Epidermal melanocyte (primary cell): ENCODE data around the gene GMNN.

Experiments
- DNase-seq: peaks from one replicate; pipeline ENCODE4 v3.0.0; 2011; ENCODE audit warnings: low spot score; ENCODE audit not compliant: insufficient read length

The GMNN gene

GRCh38 chr6:24802271-24803059, 27.7 kb downstream of the GMNN start:
- DNase-seq = no peak

DNA sequence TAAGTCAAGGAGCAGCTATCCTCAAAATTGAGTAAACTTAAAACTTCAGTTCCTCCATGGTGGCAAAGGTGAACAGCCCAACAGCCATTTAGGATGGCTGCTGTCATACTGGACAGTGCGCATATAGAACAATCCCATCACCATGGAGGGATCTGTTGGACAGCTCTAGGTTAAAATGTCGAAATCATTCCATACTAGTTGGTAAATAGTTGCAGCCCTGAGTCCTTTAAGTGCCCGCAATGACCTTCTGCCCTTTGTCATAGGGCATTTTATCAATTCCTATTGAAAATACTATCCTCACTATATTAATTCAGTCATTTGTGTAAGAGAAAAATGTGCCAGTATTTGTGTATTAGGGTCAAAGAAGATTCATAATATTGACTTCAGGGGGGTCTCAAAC, 32.8 kb downstream of the GMNN start:
- DNase-seq = no peak

DNA sequence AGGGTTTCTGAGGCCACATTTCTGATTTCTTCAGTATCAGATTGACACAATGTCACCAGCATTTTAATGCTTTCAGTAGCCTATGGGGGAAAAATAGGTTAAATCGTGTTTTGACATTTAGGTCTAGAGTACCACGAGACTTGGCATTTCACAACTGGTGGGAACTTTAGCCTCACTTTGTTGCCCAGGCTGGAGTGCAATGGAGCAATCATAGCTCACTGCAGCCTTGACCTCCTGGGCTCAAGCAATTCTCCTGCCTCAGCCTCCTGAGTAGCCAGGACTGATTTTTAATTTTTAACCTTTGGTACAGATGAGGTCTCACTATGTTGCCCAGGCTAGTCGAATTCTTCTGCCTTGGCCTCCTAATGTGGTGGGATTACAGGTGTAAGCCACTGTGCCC, 35.0 kb downstream of the GMNN start:
- no peak for DNase-seq

GRCh38 chr6:24818346-24818745, 43.6 kb downstream of the GMNN start:
- no peak for DNase-seq

GRCh38 chr6:24821860-24822444, 47.2 kb downstream of the GMNN start:
- DNase-seq = no peak

DNA sequence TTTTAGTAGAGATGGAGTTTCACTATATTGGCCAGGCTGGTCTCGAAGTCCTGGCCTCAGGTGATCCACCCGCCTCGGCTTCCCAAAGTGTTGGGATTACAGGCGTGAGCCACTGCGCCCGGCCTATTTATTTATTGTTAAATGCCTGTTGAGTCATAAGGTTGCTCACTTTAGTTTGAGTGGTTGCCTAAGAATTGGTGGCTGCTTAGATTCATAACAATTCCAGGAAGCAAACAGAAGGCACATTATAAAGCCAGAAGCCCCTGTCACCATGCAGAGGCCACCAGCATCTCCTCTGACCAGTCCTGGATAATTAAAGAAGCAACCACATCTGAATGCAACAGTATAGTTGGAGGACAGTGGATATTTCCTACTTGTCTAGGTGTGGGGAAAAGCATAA, 48.0 kb downstream of the GMNN start:
- DNase-seq = no peak

GRCh38 chr6:24823185-24823584, 48.4 kb downstream of the GMNN start:
- DNase-seq = no peak

- no peak for DNase-seq
Measured at GRCh38 chr6:24824142-24824938, 49.6 kb downstream of the GMNN start.

DNA sequence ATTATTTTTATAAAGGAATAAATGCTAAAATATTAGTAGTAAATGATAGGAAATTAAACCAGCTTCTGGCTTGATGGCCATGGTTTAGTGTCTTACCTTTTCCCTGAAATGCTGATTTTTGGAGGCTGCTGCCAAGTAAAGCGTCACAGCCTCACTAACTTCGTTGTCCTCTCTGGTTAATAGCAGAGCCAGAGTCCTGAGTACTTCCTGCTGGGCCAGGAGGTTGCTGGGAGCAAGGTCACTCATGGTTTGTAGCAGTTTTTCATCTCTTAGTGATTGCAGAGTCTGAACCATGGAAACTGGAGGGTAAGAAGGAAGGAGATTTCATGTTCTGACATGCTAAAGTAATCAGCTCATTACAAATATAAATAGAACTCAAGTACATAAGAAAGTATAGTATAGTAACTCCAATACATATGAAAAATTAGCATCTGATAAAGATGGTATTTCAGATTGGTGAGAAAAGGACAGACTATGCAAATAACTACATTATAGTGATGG, 50.4 kb downstream of the GMNN start:
- no peak for DNase-seq

- no peak for DNase-seq
Measured at GRCh38 chr6:24827162-24827561, 52.4 kb downstream of the GMNN start.

GRCh38 chr6:24827970-24828369, 53.2 kb downstream of the GMNN start:
- no peak for DNase-seq

- DNase-seq = no peak
Measured at GRCh38 chr6:24829657-24830056, 54.9 kb downstream of the GMNN start.

DNA sequence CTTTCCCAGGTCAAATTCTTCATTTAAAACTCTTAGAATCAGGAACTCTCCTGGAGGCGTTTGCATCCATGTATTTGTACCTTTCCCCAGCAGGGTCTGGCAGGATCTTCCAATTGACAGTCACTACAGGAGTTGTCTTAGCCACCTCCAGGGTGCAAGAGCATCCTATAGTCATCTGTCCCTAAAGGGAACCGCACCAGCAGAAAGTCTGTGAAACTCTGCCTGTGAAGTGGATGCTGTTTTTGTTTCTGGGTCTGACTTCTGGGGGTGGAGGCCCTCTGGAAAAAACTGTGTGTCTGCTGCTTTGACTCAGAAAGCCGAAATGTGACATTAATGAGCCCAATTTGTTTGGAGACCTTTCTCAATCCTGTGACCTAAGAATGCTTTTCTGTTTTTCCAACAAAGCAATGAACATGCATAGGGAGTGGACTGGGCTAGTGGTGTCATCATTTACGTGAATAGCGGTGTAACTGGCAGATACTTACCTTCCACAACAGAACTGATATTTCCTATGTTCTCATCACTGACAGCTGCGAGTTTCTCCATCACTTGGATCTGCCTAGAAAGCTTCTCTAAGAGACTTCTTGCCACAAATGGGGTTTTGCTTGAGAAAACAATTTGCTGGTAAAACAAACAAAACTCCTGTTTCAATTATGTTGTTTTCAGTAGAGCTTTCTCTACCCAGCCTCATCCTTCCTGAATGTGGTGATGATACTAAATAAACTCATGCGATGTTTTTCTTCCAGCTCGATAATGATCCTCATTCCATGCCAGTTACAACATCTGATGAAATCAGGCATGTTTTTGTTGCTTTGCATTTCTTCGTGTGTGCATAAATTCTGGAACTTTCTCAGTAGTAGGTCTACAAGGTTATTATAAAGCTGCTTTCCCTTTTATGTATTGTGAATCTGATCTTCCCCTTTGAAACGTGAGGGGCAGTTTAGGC, 57.3 kb downstream of the GMNN start:
- DNase-seq = no peak

DNA sequence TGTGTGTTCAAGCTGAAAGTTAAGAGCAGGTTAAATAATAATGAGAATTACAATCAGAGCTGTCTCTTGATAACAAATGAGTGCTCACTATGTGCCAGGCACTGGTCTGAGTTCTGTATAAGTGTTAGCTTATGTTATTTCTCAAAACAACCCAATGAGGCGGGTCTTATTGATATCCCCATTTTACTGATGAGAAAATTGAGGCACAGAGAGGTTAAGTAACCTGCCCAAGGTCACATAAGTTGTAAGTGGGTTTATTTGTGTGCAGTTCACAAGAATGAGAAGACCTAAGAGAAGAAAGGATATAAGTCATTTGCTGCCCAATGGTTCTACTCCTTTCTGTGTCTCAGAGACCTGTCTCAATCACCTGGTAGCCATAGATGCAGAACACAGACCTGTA, 58.1 kb downstream of the GMNN start:
- DNase-seq = no peak

DNA sequence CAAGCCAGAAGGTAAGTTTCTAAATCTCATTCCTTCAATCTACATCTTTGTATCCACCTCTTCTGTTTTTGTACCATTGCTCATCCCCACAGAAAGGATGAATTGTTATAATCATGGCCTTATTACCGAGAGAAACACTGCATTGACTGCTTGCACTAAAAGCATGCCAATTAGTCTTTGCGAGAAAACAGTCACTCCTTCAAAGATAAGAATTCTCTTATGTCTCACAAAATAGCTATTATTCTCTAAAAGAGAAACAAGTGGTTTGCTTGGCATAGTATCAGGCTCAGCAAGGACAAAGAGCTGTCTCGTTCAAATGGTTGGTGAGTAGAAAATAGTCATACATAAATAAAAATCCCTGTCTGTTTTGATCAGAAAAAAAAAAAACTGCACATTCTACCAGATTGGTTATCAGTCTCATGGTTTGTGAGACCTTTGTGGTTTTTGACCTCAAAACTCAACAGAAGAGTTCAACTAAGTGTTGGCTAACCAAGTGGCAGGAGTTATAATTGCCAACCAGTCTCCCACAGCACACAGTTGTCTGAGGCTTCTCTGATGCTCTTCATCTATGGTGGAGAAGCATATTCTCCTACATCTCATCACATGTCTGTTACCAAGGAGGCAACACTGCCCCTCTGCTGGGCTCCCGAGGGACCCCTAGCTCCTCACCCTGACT, 59.1 kb downstream of the GMNN start:
- no peak for DNase-seq
